ENCODE results near the gene MEF2D.
A peak's percentile ranks its signal among the peaks of the same experiment; 100 is the strongest.

MEF2D gene

DNA sequence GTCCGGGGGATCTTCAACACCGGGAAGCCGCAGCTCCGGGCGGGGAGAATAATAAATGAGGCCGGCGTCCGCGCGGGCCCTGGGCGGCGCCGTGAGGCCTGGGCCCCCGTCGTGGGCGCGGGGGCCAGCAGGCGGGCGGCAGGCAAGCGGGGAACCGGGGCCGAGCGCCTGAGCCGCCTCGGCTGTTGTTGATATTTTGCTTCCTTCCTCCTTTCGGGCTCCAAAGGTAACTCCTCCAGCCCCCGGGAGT lies at the start of gene MEF2D:
Gene MEF2D (minus strand): TSS at position 233 of the 250 bp plus-strand sequence. CDS start 17,483 bp downstream, outside the sequence.
- TF ChIP-seq EZH2phosphoT487 (IDR thresholded peaks at IDR 0.05; ENCODE audit: low read depth) = no peak
- TF ChIP-seq, protein P1, sequence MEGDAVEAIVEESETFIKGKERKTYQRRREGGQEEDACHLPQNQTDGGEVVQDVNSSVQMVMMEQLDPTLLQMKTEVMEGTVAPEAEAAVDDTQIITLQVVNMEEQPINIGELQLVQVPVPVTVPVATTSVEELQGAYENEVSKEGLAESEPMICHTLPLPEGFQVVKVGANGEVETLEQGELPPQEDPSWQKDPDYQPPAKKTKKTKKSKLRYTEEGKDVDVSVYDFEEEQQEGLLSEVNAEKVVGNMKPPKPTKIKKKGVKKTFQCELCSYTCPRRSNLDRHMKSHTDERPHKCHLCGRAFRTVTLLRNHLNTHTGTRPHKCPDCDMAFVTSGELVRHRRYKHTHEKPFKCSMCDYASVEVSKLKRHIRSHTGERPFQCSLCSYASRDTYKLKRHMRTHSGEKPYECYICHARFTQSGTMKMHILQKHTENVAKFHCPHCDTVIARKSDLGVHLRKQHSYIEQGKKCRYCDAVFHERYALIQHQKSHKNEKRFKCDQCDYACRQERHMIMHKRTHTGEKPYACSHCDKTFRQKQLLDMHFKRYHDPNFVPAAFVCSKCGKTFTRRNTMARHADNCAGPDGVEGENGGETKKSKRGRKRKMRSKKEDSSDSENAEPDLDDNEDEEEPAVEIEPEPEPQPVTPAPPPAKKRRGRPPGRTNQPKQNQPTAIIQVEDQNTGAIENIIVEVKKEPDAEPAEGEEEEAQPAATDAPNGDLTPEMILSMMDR (IDR thresholded peaks at IDR 0.05; ENCODE audit: low read depth, low read length) = no peak
- H3K36me3 ChIP-seq (replicated peaks; ENCODE audit: low read depth, low read length) = peaks cover 7% of the 10 kb centered on the region
- no peaks in the 10 kb centered on the region for H3K27me3 ChIP-seq (ENCODE audit: low read depth, low read length)
- peak within 1 kb of the TSS; percentile 91 for H3K27ac ChIP-seq (ENCODE audit: low read length)
- peak within 1 kb of the TSS; percentile 79; the same call in 1 of the 2 replicates for H2AFZ ChIP-seq (ENCODE audit: low read depth, low read length)
- H3K9me3 ChIP-seq (ENCODE audit: insufficient read depth, low read length) = no peaks in the 10 kb centered on the region
- H3K4me1 ChIP-seq (ENCODE audit: low read length) = peaks cover 72% of the 10 kb centered on the region
- peaks cover 42% of the 10 kb centered on the region for H4K20me1 ChIP-seq (ENCODE audit: insufficient read depth, low read length)
- H3K9ac ChIP-seq (ENCODE audit: low read length) = peak within 1 kb of the TSS; percentile 97
- H3K79me2 ChIP-seq (ENCODE audit: low read length) = peaks cover 51% of the 10 kb centered on the region
- H3K4me3 ChIP-seq (ENCODE audit: low read length) = peak within 1 kb of the TSS; percentile 98
- peak within 1 kb of the TSS; percentile 89 for H3K4me2 ChIP-seq (ENCODE audit: low read length)

DNA sequence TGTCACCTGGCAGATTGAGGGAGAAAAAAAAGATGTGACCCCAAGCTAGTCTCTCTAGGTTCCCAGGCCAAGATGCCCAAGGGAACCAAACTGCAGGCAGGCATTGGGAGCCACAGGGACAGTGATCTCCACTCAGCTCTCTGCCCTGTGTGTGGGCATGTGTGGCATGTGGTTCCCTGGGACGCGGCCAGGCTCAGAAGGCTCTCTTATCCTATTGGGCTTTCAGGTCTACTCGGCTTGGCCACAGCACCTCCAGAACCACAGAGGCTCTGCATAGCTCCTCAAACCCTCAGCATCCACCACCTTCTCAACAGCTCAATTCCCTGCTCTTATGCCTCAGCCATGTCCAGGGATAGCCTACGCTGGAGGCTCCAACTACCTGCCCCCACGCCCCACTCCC lies 49.8 kb upstream of the MEF2D start:
- Histone ChIP-seq H2AFZ (ENCODE audit: low read depth, low read length) (no peak overlapping the region), H3K4me3 (ENCODE audit: low read length) (no peak overlapping the region), H3K36me3 (replicated peaks; ENCODE audit: low read depth, low read length) (no peaks in the 10 kb centered on the region), H3K27me3 (ENCODE audit: low read depth, low read length) (no peaks in the 10 kb centered on the region), H4K20me1 (ENCODE audit: insufficient read depth, low read length) (no peaks in the 10 kb centered on the region), H3K9me3 (ENCODE audit: insufficient read depth, low read length) (no peaks in the 10 kb centered on the region), H3K4me2 (ENCODE audit: low read length) (no peak overlapping the region), H3K4me1 (ENCODE audit: low read length) (0 out of 2 replicates have a peak, but pooled peaks cover 3% of the 10 kb centered on the region), H3K9ac (ENCODE audit: low read length) (no peak overlapping the region), H3K79me2 (ENCODE audit: low read length) (no peaks in the 10 kb centered on the region), H3K27ac (ENCODE audit: low read length) (no peak overlapping the region)
- TF ChIP-seq EZH2phosphoT487 (IDR thresholded peaks at IDR 0.05; ENCODE audit: low read depth) = no peak
- TF ChIP-seq, protein P1 (IDR thresholded peaks at IDR 0.05; ENCODE audit: low read depth, low read length) = no peak

DNA sequence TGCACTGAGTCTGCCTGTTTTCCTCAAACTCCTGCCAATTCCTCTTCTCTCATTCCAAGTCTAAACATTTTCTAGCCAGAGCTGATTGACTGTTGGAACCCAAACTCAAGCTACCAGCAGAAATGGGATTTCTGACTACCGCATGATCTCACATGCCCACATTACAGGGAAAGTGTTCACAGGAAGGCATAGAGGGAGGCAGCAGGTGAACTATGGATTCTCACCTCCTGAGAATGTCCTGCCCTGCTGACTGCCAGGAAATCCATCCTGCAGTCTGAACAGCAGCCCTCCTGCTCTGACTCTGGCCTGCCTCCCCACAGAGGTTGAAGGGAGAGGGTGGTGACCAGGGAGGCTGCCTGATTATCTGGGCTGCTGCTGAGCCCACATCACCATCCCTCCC lies 49.3 kb upstream of the MEF2D start:
- H3K27ac ChIP-seq (ENCODE audit: low read length) = no peak overlapping the region
- no peaks in the 10 kb centered on the region for H3K36me3 ChIP-seq (replicated peaks; ENCODE audit: low read depth, low read length)
- no peak overlapping the region for H3K4me3 ChIP-seq (ENCODE audit: low read length)
- H3K4me2 ChIP-seq (ENCODE audit: low read length) = no peak overlapping the region
- H3K9me3 ChIP-seq (ENCODE audit: insufficient read depth, low read length) = no peaks in the 10 kb centered on the region
- H4K20me1 ChIP-seq (ENCODE audit: insufficient read depth, low read length) = no peaks in the 10 kb centered on the region
- no peaks in the 10 kb centered on the region for H3K27me3 ChIP-seq (ENCODE audit: low read depth, low read length)
- no peak overlapping the region for H2AFZ ChIP-seq (ENCODE audit: low read depth, low read length)
- 0 out of 2 replicates have a peak, but pooled peaks cover 3% of the 10 kb centered on the region for H3K4me1 ChIP-seq (ENCODE audit: low read length)
- H3K79me2 ChIP-seq (ENCODE audit: low read length) = no peaks in the 10 kb centered on the region
- no peak overlapping the region for H3K9ac ChIP-seq (ENCODE audit: low read length)
- TF ChIP-seq, protein P1 (IDR thresholded peaks at IDR 0.05; ENCODE audit: low read depth, low read length) = no peak
- no peak for TF ChIP-seq EZH2phosphoT487 (IDR thresholded peaks at IDR 0.05; ENCODE audit: low read depth)

DNA sequence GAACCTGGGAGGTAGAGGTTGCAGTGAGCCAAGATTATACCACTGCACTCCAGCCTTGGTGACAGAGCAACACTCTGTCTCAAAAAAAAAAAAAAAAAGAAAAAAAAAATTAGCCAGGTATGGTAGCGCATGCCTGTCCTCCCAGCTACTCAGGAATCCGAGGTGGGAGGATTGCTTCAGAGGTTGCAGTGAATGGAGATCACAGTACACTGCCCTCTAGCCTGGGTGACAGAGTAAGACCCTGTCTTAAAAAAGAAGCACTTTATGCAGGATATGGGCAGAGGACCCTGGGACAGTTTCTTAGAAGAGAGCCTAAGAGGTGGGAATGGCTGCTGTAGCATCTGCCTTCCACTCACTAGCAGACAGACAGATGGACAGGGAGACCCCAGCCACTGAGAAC lies 48.8 kb upstream of the MEF2D start:
- Histone ChIP-seq H3K4me3 (ENCODE audit: low read length) (no peak overlapping the region), H3K36me3 (replicated peaks; ENCODE audit: low read depth, low read length) (no peaks in the 10 kb centered on the region), H3K9ac (ENCODE audit: low read length) (no peak overlapping the region), H3K27ac (ENCODE audit: low read length) (no peak overlapping the region), H2AFZ (ENCODE audit: low read depth, low read length) (no peak overlapping the region), H3K79me2 (ENCODE audit: low read length) (no peaks in the 10 kb centered on the region), H3K27me3 (ENCODE audit: low read depth, low read length) (no peaks in the 10 kb centered on the region), H3K9me3 (ENCODE audit: insufficient read depth, low read length) (no peaks in the 10 kb centered on the region), H4K20me1 (ENCODE audit: insufficient read depth, low read length) (no peaks in the 10 kb centered on the region), H3K4me1 (ENCODE audit: low read length) (0 out of 2 replicates have a peak, but pooled peaks cover 3% of the 10 kb centered on the region), H3K4me2 (ENCODE audit: low read length) (no peak overlapping the region)
- no peak for TF ChIP-seq EZH2phosphoT487 (IDR thresholded peaks at IDR 0.05; ENCODE audit: low read depth)
- TF ChIP-seq, protein P1 (IDR thresholded peaks at IDR 0.05; ENCODE audit: low read depth, low read length) = no peak

All from OCI-LY3 (cell line).